ENCODE data around the gene PPFIA1. TPM values are rescaled to one million over a fixed set of nuclear protein-coding genes. Genes with fewer than 3 reads are reported as not detected.
"Not testable (repeated sequence)": the region's sequence is repeated elsewhere in the genome, so short reads cannot be mapped to it uniquely, and the experiment has no call there.

The PPFIA1 gene
- total RNA-seq, 1 donor from 2014 or later, result 37.9 TPM

GRCh38 chr11:70381872-70382861, 111.7 kb downstream of the PPFIA1 start:
- FAIRE-seq, result no peak

DNA sequence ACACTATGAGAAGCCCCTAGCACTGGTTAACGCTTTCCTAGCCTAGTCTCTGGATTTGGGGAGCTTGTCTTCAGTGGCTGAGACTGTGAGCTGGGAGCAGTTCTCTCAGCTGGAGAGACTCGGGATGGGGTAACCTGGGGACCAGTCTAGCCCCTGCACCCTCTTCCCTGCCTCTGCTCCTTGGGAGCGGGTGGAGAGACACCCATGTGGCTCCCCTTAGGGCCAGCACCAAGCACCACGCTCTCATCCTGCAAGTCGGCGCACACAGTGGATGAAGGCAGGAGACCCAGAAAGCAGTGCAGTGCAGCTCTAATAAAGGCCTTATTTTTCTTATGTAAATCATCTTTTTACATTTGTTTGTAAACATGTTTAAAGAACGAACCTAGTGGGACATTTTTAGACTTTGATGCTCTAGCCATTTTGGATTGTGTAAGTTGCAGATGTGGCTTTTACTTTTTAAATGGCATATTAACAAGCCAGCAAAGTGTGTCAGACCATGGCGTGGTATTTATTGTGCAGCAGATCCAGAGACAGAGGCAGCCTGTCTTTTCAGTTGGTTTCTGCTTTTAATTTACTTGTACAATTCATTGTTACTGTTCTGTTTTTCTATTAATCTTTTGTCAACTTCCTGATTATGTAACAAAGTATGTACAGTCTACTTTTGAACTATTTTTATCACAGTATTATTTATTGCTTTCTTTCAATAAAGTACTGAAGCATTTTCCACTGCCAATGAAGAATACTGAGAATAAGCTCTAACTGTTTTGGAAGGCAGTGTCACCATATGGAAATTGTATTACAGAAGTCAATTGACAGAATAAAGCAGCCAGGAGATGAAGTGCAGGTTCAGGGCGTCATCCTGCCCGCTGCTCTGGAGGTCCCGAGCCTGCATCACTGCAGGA, 113.4 kb downstream of the PPFIA1 start:
- no peak for DNase-seq (ENCODE audit: low spot score in 2 of 2)

More at GRCh38 chr11:70381872-70382861, 111.7 kb downstream of the PPFIA1 start:
- no peak for DNase-seq (ENCODE audit: low spot score in 2 of 2)

DNA sequence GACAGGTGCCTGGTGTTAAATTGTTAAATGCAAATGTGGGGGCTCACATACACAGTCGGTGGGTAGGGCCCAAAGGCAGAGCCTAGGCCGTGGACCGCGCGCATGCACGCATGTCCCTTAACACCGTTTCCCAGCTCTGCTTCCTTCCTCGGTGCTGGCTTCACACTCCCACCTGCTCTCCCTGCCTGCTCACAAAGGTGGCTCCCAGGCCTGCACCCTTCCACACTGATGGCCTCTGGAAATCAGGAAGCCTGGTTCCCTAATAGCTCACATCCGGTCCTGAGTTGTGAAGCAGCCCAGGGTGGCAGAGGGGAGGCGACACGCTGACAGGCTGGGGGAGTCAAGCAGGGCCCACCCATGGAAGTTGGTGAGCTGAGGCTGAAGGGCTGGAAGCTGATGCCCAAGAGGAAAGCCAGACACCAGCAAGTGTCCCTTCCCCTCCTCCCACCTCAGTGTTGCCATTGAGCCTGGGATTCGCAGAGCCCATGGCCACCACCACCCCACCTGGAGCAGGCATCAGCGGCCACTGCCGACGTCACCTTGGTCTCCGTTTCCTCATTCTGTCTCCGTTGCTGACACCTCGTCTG, 114.2 kb downstream of the PPFIA1 start:
- DNase-seq (ENCODE audit: low spot score in 2 of 2), result no peak
- FAIRE-seq, result no peak

More for the DNA sequence above, 113.4 kb downstream of the PPFIA1 start:
- FAIRE-seq, result no peak

DNA sequence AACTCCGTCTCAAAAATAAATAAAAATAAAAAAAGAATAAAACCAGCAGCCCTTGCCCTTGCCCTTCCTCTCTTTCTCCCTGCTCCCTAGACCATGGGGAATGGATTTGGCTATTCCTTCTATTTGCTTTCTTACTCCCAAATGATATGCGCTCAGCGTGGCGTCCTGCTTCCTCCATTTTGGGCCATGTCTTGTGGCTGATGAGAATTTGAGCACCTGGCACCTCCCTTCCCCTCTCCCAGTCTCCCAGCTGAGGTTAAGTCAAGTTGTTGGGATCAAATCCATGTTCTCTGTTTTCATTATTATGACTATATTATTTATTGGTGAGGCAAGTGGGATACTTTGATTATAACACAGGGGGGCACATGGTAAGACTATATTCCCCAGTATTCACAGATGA, 117.1 kb downstream of the PPFIA1 start:
- no peak for FAIRE-seq
- no peak for DNase-seq (ENCODE audit: low spot score in 2 of 2)

GRCh38 chr11:70389201-70389600, 118.7 kb downstream of the PPFIA1 start:
- DNase-seq (ENCODE audit: low spot score in 2 of 2) (no peak), FAIRE-seq (no peak)

- not testable (repeated sequence) for FAIRE-seq; DNase-seq (ENCODE audit: low spot score in 2 of 2)
Observed at GRCh38 chr11:70390882-70391281, 120.4 kb downstream of the PPFIA1 start.

GRCh38 chr11:70394211-70394950, 123.9 kb downstream of the PPFIA1 start:
- no peak for FAIRE-seq
- DNase-seq (ENCODE audit: low spot score in 2 of 2), result no peak

GRCh38 chr11:70397336-70397982, 127.0 kb downstream of the PPFIA1 start:
- FAIRE-seq, result no peak
- no peak for DNase-seq (ENCODE audit: low spot score in 2 of 2)

DNA sequence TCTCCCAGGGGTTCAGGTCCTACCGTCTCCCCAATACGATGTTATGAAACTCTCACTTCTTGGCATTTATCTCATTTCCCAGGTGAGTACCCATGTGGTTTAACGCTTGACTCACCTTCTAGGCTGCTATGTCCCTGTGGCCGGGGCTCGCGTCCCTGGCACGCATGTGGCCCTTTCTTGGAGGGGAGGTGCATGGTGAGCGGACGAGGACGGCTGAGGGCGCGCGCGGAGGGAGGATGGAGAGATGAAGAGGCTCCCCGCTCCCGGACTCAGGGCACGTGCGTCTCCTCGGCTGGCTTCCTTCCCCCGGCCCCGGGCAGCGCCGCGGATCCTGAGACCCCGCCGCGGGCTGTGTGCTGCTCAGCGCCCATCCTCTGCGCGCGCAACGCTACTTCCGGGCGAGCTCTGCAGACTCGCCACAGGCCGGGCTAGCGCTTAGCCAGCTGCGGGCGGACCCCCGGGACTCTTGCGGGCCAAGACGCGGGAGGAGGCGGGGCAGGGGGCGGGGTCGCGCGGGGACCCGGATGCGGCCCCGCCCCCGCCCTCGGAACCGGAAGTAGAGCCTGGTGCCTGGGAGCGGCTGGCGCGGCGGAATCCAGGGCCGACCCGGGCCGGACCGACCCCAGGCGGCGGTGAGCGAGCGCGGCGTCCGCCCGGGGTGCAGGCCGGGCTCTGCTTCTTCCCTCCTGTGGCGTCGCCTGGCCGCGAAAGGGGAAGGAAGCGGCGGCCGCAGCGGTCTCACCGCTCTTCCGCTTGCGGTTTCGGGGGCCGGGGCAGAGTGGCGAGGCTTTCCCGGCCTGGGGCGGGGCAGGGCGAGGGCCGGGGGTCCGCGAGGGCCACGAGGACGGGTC, 127.7 kb downstream of the PPFIA1 start, which contains the start of gene CTTN:
Gene CTTN (plus strand): TSS at position 547 of the 851 bp plus-strand sequence. CDS start 8,769 bp downstream, outside the sequence.
- FAIRE-seq, result no peak

DNA sequence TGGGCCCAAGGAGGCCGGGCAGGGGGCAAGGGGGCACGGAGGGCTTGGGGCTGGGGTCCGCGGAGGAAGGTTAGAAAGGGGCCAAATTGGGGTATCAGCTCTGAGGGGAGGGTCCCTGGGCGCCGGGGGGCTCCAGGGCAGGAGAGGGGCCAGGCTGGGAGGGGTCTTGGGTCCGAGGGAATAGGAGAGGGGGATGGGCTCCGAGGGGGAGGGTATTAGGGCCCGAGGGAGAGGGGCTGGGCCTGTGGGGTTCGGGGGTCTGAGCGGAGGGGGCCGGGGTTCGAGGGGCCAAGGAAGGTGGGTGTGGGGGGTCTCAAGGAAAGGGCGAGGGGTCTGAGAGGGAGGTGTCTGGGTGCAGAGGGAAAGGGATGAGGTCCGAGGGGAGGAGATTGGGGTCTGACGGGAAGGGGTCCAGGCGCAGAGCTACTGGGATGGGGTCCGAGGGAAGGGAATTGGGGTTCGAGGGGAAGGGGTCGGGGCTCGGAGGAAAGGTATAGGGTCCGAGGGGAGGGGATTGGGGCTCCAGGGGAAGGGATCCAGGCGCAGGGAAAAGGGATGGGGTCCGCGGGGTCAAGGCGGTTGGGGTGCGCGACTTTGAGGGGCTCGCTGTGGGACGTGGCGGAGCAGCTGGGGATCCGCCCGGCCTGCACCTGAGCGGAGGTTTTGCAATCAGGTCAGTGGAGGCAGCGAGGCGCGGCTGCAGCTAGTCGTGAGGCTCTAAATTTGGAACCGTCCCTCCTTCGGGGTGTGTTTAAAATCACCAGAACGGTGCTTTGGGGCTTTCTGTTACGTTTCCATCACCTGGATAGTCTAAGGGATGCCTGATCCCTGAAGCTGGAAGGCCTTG, 128.6 kb downstream of the PPFIA1 start:
- FAIRE-seq (no peak), DNase-seq (ENCODE audit: low spot score in 2 of 2) (peak in 1 of 2 donors; percentile 38)

More for the DNA sequence above, 127.7 kb downstream of the PPFIA1 start, which contains the start of gene CTTN:
- DNase-seq (ENCODE audit: low spot score in 2 of 2), result peak; percentile 95 to 96

GRCh38 chr11:70399681-70400112, 129.2 kb downstream of the PPFIA1 start:
- peak; percentile 47 to 78 for DNase-seq (ENCODE audit: low spot score in 2 of 2)
- no peak for FAIRE-seq

GRCh38 chr11:70400643-70401042, 130.2 kb downstream of the PPFIA1 start:
- FAIRE-seq, result no peak

DNA sequence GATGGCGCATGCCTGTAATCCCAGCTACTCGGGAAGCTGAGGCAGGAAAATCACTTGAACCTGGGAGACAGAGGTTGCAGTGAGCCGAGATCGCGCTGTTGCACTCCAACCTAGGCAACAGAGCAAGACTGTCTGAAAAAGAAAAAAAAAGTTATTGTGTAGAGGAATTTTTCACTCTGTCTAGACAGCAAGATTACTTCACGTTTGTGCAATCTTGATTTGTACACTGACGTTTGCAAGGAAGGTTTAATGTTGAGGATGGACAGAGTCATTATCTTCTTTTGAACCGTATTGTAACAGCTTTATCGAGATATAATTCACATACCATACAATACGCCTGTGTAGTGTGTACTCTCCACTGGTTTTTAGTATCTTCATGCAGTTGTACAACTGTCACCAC, 131.5 kb downstream of the PPFIA1 start:
- FAIRE-seq, result no peak
- DNase-seq (ENCODE audit: low spot score in 2 of 2), result no peak

More at GRCh38 chr11:70400643-70401042, 130.2 kb downstream of the PPFIA1 start:
- DNase-seq (ENCODE audit: low spot score in 2 of 2), result no peak

DNA sequence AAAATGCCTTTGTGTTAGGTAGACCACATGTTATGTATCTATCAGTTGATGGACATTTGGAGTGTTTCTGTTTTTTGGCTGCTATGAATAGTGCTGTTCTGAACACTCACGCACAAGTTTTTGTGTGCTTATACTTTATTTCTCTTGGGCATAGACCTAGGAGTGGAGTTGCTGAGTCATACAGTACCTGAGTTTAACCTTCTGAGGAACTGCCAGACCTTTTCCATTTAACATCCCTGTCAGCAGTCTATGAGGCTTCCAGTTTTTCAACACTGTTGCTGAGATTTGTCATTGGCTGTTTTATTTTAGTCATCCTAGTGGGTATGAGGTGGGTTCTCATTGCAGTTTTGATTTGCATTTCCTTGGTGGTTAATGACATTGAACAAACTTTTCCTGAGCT, 132.2 kb downstream of the PPFIA1 start:
- no peak for FAIRE-seq
- DNase-seq (ENCODE audit: low spot score in 2 of 2), result no peak

DNA sequence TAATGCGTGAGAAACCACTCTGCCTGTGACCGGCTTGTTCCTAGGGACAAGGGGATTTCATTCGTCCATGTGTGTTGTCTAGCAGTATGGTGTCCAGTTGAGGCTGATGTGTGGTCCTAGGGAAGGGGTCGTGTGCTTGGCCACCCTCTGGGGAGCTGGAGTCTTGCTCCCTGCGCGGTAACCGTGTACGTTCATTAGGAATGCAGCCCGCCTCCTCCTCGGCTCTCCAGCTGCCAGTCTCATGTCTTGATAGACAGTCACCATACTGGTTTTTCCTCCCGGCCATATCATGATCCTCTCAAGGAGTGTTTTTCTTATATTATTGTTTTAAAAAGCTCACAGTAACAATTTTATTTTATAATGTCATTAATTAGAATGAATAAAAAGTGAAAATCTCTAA, 133.8 kb downstream of the PPFIA1 start:
- no peak for FAIRE-seq
- DNase-seq (ENCODE audit: low spot score in 2 of 2), result no peak

- FAIRE-seq, result no peak
- no peak for DNase-seq (ENCODE audit: low spot score in 2 of 2)
Observed at GRCh38 chr11:70405679-70406395, 135.3 kb downstream of the PPFIA1 start.

All from frontal cortex (tissue), 4 donors.